H1 (cell line): Measurements from ENCODE around the gene ARL11. TPM values are rescaled to one million over a fixed set of nuclear protein-coding genes. Genes with fewer than 3 reads are reported as not detected.

Experiments
- CTCF ChIA-PET: fragments of 300-600 bp; sonication (Branson Sonifier 250); formaldehyde crosslinking; loops from one replicate; lab custom pipeline; 2021; ENCODE audit not compliant: partially characterized antibody; lab: Charles Lee
- POLR2A ChIA-PET: fragments of 300-600 bp; sonication (Branson Sonifier 250); formaldehyde crosslinking; loops from one replicate; lab custom pipeline; 2021; ENCODE audit warnings: inconsistent platforms; ENCODE audit not compliant: partially characterized antibody; lab: Charles Lee
- DNase-seq, 2 experiments: peaks; one replicate each; pipeline versions ENCODE4 v3.0.0 to v3.0.0-alpha.2; 2010 to 2022; ENCODE audit warnings: low spot score in 2 of 2, low read depth in 1 of 2, mixed read lengths in 1 of 2
- FAIRE-seq: peaks from 2 replicates; lab custom pipeline; 2011; peaks lifted over from hg19 to GRCh38; lab: Jason Lieb, UNC
- H2AFZ ChIP-seq: 2 replicates; pipeline ENCODE4 v1.8.1; 2012; ENCODE audit warnings: low read length, inconsistent platforms
- H2AK5ac ChIP-seq: 2 replicates; pipeline ENCODE4 v1.6.1; 2013; ENCODE audit warnings: low read depth, low read length
- H2BK120ac ChIP-seq: replicated peaks from 2 replicates; pipeline ENCODE3; 2013; ENCODE audit warnings: low read depth, low read length, inconsistent platforms
- H2BK12ac ChIP-seq: 2 replicates; pipeline ENCODE4 v1.6.1; 2013; ENCODE audit warnings: low read depth, low read length
- H2BK15ac ChIP-seq: 2 replicates; pipeline ENCODE4 v1.6.1; 2013; ENCODE audit warnings: low read length
- H2BK20ac ChIP-seq: 2 replicates; pipeline ENCODE4 v1.6.1; 2013; ENCODE audit warnings: low read length
- H2BK5ac ChIP-seq: 2 replicates; pipeline ENCODE4 v1.6.1; 2013; ENCODE audit warnings: low read depth, low read length
- H3K14ac ChIP-seq: 2 replicates; pipeline ENCODE4 v1.6.1; 2013; ENCODE audit warnings: inconsistent platforms; ENCODE audit not compliant: insufficient read length
- H3K18ac ChIP-seq: 2 replicates; pipeline ENCODE4 v1.6.1; 2013; ENCODE audit warnings: low read length; ENCODE audit errors: extremely low read depth
- H3K23ac ChIP-seq: 2 replicates; pipeline ENCODE4 v1.6.1; 2013; ENCODE audit warnings: inconsistent platforms; ENCODE audit not compliant: insufficient read length
- H3K23me2 ChIP-seq: 2 replicates; pipeline ENCODE4 v1.6.1; 2013; ENCODE audit warnings: low read depth, low read length
- H3K27ac ChIP-seq: 2 replicates; pipeline ENCODE4 v1.6.1; 2011; ENCODE audit warnings: low read depth, low read length, inconsistent platforms
- H3K27me3 ChIP-seq, 4 experiments: replicated peaks in 1 of 4; 1 replicate in 1 of 4; 2 replicates in 3 of 4; pipeline versions ENCODE4 v1.6.1 to v1.8.1; 2011 to 2013; ENCODE audit warnings: low read length in 3 of 4, mild to moderate bottlenecking in 3 of 4, inconsistent platforms in 2 of 4, mixed read lengths in 2 of 4, moderate library complexity in 1 of 4; ENCODE audit not compliant: control insufficient read depth in 3 of 4, insufficient read depth in 3 of 4; ENCODE audit errors: extremely low read depth in 1 of 4
- H3K36me3 ChIP-seq, 4 experiments: 2 replicates each; pipeline versions ENCODE4 v1.6.1 to v1.8.1; 2011 to 2013; ENCODE audit warnings: mild to moderate bottlenecking in 4 of 4, low read length in 3 of 4, moderate library complexity in 2 of 4, control low read depth in 1 of 4, inconsistent platforms in 1 of 4; ENCODE audit not compliant: insufficient read depth in 4 of 4, control insufficient read depth in 2 of 4
- H3K4ac ChIP-seq: replicated peaks from 2 replicates; pipeline ENCODE3; 2013; ENCODE audit warnings: low read length, low read depth, mixed read lengths, inconsistent platforms; ENCODE audit not compliant: insufficient read length
- H3K4me1 ChIP-seq, 4 experiments: replicated peaks in 1 of 4; 1 replicate in 1 of 4; 2 replicates in 3 of 4; pipeline versions ENCODE4 v1.6.1 to v1.8.1; 2011 to 2013; ENCODE audit warnings: low read length in 3 of 4, inconsistent platforms in 2 of 4, mixed read lengths in 1 of 4; ENCODE audit not compliant: insufficient read depth in 4 of 4, control insufficient read depth in 3 of 4
- H3K4me2 ChIP-seq, 2 experiments: 2 replicates each; pipeline versions ENCODE4 v1.6.1 to v1.8.1; 2011 to 2013; ENCODE audit warnings: low read depth in 2 of 2, low read length in 2 of 2, control low read depth in 1 of 2, inconsistent platforms in 1 of 2, mild to moderate bottlenecking in 1 of 2; ENCODE audit not compliant: insufficient read depth in 1 of 2
- H3K4me3 ChIP-seq, 4 experiments: fragments of 200-600, 300-600 bp in 1 of 4; sonication (generic), shearing (Covaris generic), sonication (Bioruptor Twin) in 1 of 4; 2 replicates each; pipeline versions ENCODE4 v1.5.1 to v1.8.1; 2011 to 2016; ENCODE audit warnings: low read length in 4 of 4, low read depth in 3 of 4, control low read depth in 2 of 4, inconsistent platforms in 2 of 4, mild to moderate bottlenecking in 2 of 4, mixed read lengths in 1 of 4, moderate library complexity in 1 of 4; ENCODE audit not compliant: insufficient read depth in 2 of 4; ENCODE audit errors: extremely low read depth in 1 of 4
- H3K56ac ChIP-seq: replicated peaks from 2 replicates; pipeline ENCODE3; 2013; ENCODE audit warnings: low read depth, mild to moderate bottlenecking, mixed read lengths, low read length, inconsistent platforms; ENCODE audit not compliant: insufficient read length
- H3K79me1 ChIP-seq: 2 replicates; pipeline ENCODE4 v1.6.1; 2013; ENCODE audit warnings: low read depth, low read length, control low read depth
- H3K79me2 ChIP-seq, 2 experiments: 2 replicates each; pipeline versions ENCODE4 v1.6.1 to v1.8.1; 2012 to 2013; ENCODE audit warnings: low read length in 2 of 2, mild to moderate bottlenecking in 2 of 2, inconsistent platforms in 1 of 2; ENCODE audit not compliant: insufficient read depth in 2 of 2, control insufficient read depth in 1 of 2
- H3K9ac ChIP-seq, 4 experiments: replicated peaks in 1 of 4; 1 replicate in 1 of 4; 2 replicates in 3 of 4; pipeline versions ENCODE4 v1.6.1 to v1.8.1; 2011 to 2013; ENCODE audit warnings: low read depth in 3 of 4, low read length in 3 of 4, control low read depth in 2 of 4, mild to moderate bottlenecking in 2 of 4, moderate library complexity in 2 of 4, inconsistent platforms in 1 of 4; ENCODE audit errors: extremely low read depth in 1 of 4
- H3K9me3 ChIP-seq, 2 experiments: 2 replicates each; pipeline versions ENCODE4 v1.6.1 to v1.8.1; 2012 to 2013; ENCODE audit warnings: mild to moderate bottlenecking in 2 of 2, moderate library complexity in 2 of 2, control low read depth in 1 of 2, inconsistent platforms in 1 of 2, low read depth in 1 of 2, low read length in 1 of 2, mixed read lengths in 1 of 2; ENCODE audit not compliant: insufficient read depth in 2 of 2
- H4K20me1 ChIP-seq, 2 experiments: replicated peaks in 1 of 2; 2 replicates each; pipeline versions ENCODE3 to v1.8.1; 2011 to 2013; ENCODE audit warnings: inconsistent platforms in 2 of 2, low read length in 2 of 2, mild to moderate bottlenecking in 1 of 2; ENCODE audit not compliant: insufficient read depth in 2 of 2, control insufficient read depth in 1 of 2
- H4K5ac ChIP-seq: 2 replicates; pipeline ENCODE4 v1.6.1; 2013; ENCODE audit warnings: low read length, low read depth, mixed read lengths, inconsistent platforms; ENCODE audit not compliant: insufficient read length
- H4K8ac ChIP-seq: 2 replicates; pipeline ENCODE4 v1.8.0; 2013; ENCODE audit warnings: mild to moderate bottlenecking, moderate library complexity, low read length, inconsistent platforms; ENCODE audit not compliant: insufficient read depth; ENCODE audit errors: extremely low read depth
- H4K91ac ChIP-seq: replicated peaks from 2 replicates; pipeline ENCODE3; 2013; ENCODE audit warnings: low read length, mixed read lengths, inconsistent platforms; ENCODE audit not compliant: insufficient read length
- CBX5 ChIP-seq: fragments of 300-800, 300-1000 bp; sonication (generic); IDR thresholded peaks from 2 replicates; pipeline ENCODE4 v1.7.1; 2016; ENCODE audit warnings: antibody characterized with exemption, low read length, low read depth
- FOSL1 ChIP-seq: IDR thresholded peaks from 2 replicates; pipeline ENCODE4 v1.6.1; 2011; ENCODE audit warnings: mild to moderate bottlenecking, low read depth, low read length, moderate library complexity; ENCODE audit not compliant: insufficient read depth
- KDM5A ChIP-seq: fragments of 200-600 bp; IDR thresholded peaks from 2 replicates; pipeline ENCODE4 v1.7.1; 2012; ENCODE audit warnings: mild to moderate bottlenecking, low read length, inconsistent platforms, mixed read lengths
- NRF1 ChIP-seq: IDR thresholded peaks from 2 replicates; pipeline ENCODE4 v1.6.1; 2011; ENCODE audit warnings: mild to moderate bottlenecking, low read depth, low read length, improper control_type of control experiment
- RNF2 ChIP-seq: fragments of 200-900, 300-1000 bp; sonication (generic); IDR thresholded peaks from 2 replicates; pipeline ENCODE4 v1.7.1; 2016; ENCODE audit warnings: borderline replicate concordance, low read depth, mild to moderate bottlenecking, antibody characterized with exemption, low read length; ENCODE audit not compliant: poor library complexity, severe bottlenecking; ENCODE audit errors: missing control alignments
- SIX5 ChIP-seq: IDR thresholded peaks from 2 replicates; pipeline ENCODE4 v1.6.1; 2011; ENCODE audit warnings: mild to moderate bottlenecking, low read depth, low read length
- YY1 ChIP-seq: IDR thresholded peaks from 2 replicates; pipeline ENCODE4 v1.6.1; 2011; ENCODE audit warnings: low read depth, mild to moderate bottlenecking, low read length
- WGBS, 2 experiments: shearing (Covaris generic) in 1 of 2; methylation state at CpG; one replicate each; pipeline versions ENCODE4 v1.1.6 to v1.1.7; 2013 to 2015; ENCODE audit warnings: low lambda C conversion rate in 2 of 2, mixed read lengths in 2 of 2, inconsistent platforms in 1 of 2, low coverage in 1 of 2, missing lambda C conversion rate in 1 of 2; ENCODE audit not compliant: insufficient replicate concordance in 2 of 2, insufficient coverage in 1 of 2, insufficient read length in 1 of 2; ENCODE audit errors: extremely low coverage in 1 of 2, missing lambda C conversion rate in 1 of 2; 5-methylcytosine and 5-hydroxymethylcytosine counted together
- polyA plus RNA-seq, 7 experiments: library from polyadenylated mRNA; depleted of rRNA in 3 of 7; stranded (reverse) in 5 of 7; unstranded in 2 of 7; fragments of >200 nt in 5 of 7; fragments of 200-250 nt in 2 of 7; gene quantifications; 1 replicate in 5 of 7; 2 replicates in 1 of 7; 4 replicates in 1 of 7; pipeline versions ENCODE4 v1.2.1 to v1.2.3, GENCODE V29; 2011 to 2013; ENCODE audit warnings: missing spikeins in 2 of 7, mixed read lengths in 2 of 7
- total RNA-seq: library from RNA; stranded (reverse); fragmentation: NEBNext Ultra II Directional; extraction: Animal tissue kit (Norgen Biotek cat#: 25700); gene quantifications from 2 replicates; pipeline ENCODE4 v1.2.1, GENCODE V29; 2021

The ARL11 gene
- total and polyA plus RNA-seq, 2 of the 8 experiments (the other 6 are each of a cell fraction or from before 2014, with no cell fraction given) = 0.45 to 0.52 TPM

DNA sequence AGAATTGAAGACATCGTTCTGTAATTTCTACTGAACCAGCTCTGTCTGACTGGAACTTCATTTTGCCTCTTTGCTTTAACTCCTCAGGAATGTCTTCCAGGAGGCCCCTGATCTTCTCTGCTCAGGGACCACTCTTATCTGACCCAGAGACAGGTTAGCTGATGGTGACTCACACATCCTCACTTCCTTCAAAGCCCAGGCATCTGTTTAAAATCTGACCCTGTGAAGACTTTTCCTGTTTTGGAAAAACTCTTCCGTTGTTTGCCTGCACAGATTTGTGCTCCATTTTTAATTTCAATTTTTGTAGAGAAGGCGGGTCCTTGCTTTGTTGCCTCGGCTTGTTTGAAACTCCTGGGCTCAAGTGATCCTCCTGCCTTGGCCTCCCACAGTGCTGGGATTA, 1.6 kb downstream of the ARL11 start:
- no peak overlapping the region for H4K8ac ChIP-seq
- WGBS, 2 experiments = 91% methylated on average over 4 of the region's 4 CpGs; no CpG with 5 or more reads in 1 of the 2 experiments
- H3K79me1 ChIP-seq = no peaks in the 10 kb centered on the region
- H2AK5ac ChIP-seq = no peak overlapping the region
- DNase-seq (no peak), FAIRE-seq (no peak)
- no peak overlapping the region for H4K5ac ChIP-seq
- H3K4me2 ChIP-seq = no peak overlapping the region
- no peaks in the 10 kb centered on the region for H3K27me3 ChIP-seq
- H2BK120ac ChIP-seq = no peak overlapping the region
- no peak overlapping the region for H3K56ac ChIP-seq
- H2BK15ac ChIP-seq = no peak overlapping the region
- H4K91ac ChIP-seq = no peak overlapping the region
- H3K79me2 ChIP-seq = no peaks in the 10 kb centered on the region
- H3K18ac ChIP-seq = no peak overlapping the region
- no peak overlapping the region for H3K14ac ChIP-seq
- CTCF ChIA-PET = interaction anchor here (1.1 to 2.1 kb wide), 6 partner anchors 11 to 349 kb away, joined by 3 to 6 read pairs (median 4); partner anchors contain the start of gene RCBTB1
- no peak overlapping the region for H3K4ac ChIP-seq
- no peak overlapping the region for H3K4me3 ChIP-seq
- H3K9ac ChIP-seq = no peak overlapping the region
- H2BK12ac ChIP-seq = no peak overlapping the region
- peaks cover under 1 to 3% (median 2%) of the 10 kb centered on the region in 4 experiments; a peak in 4 of 7 replicates for H3K4me1 ChIP-seq
- no peaks in the 10 kb centered on the region; the same call in 1 of the 2 replicates for H3K23me2 ChIP-seq
- H3K23ac ChIP-seq = no peak overlapping the region
- H4K20me1 ChIP-seq = no peaks in the 10 kb centered on the region
- no peak overlapping the region for H2BK5ac ChIP-seq
- no peaks in the 10 kb centered on the region for H3K36me3 ChIP-seq
- POLR2A ChIA-PET = interaction anchor here (0.9 to 2.4 kb wide), 3 partner anchors 22 to 185 kb away, joined by 3 to 7 read pairs (median 6); partner anchors contain the start of genes CAB39L, EBPL and SETDB2
- H3K27ac ChIP-seq = no peak overlapping the region; the same call in 1 of the 2 replicates
- H3K9me3 ChIP-seq = no peaks in the 10 kb centered on the region
- no peak overlapping the region for H2BK20ac ChIP-seq
- no peak overlapping the region for H2AFZ ChIP-seq
- TF ChIP-seq RNF2 (no peak), CBX5 (no peak), YY1 (no peak), KDM5A (no peak), NRF1 (no peak), SIX5 (no peak), FOSL1 (no peak)
